ENCODE data around the gene ARAP1. TPM values are rescaled to one million over a fixed set of nuclear protein-coding genes. Genes with fewer than 3 reads are reported as not detected.

The ARAP1 gene
- total RNA-seq, 1 experiment from 2014 or later = 86.2 TPM

- Histone ChIP-seq H3K4me3 (ENCODE audit: low read length) (no peak overlapping the region), H3K27me3 (ENCODE audit: low read length) (no peaks in the 10 kb centered on the region), H3K36me3 (ENCODE audit: low read depth, low read length) (no peaks in the 10 kb centered on the region), H3K27ac (ENCODE audit: low read length) (peak overlapping the region; percentile 55), H3K9me2 (replicated peaks; ENCODE audit: low read length) (no peaks in the 10 kb centered on the region), H3K9ac (ENCODE audit: low read length) (no peak overlapping the region; the same call in 1 of the 2 replicates), H3F3A (ENCODE audit: low read length, unreplicated experiment) (no peaks in the 10 kb centered on the region), H3K9me3 (ENCODE audit: low read length) (no peaks in the 10 kb centered on the region), H2AFZ (ENCODE audit: low read length) (0 out of 2 replicates have a peak overlapping the region, but pooled peaks have one; percentile 25), H4K20me1 (ENCODE audit: low read length) (no peaks in the 10 kb centered on the region), H3K79me2 (ENCODE audit: low read length) (no peaks in the 10 kb centered on the region), H3K4me1 (ENCODE audit: insufficient read depth, low read length) (peaks cover 57% of the 10 kb centered on the region), H3K4me2 (ENCODE audit: low read length) (peak overlapping the region; percentile 44)
- ChIA-PET POLR2A (ENCODE audit: unreplicated experiment) (no interaction called here), CTCF (no interaction called here)
- no peak; the same call in 1 of the 2 replicates for ATAC-seq
- no TSS peak for BruUV-seq (replicated peaks)
- intact Hi-C loops (cut with micrococcal nuclease) = no loop called here
- DNase-seq = peak; percentile 75
- no peak for TF ChIP-seq EZH2phosphoT487 (IDR thresholded peaks at IDR 0.05; ENCODE audit: borderline replicate concordance, low read length)
These were observed 37.4 kb upstream of the ARAP1 start for GRCh38 chr11:72789493-72790131.

GRCh38 chr11:72788241-72788640 is 36.0 kb upstream of the ARAP1 start:
- no TSS peak for BruUV-seq (replicated peaks)
- H4K20me1 ChIP-seq (ENCODE audit: low read length) = no peaks in the 10 kb centered on the region
- ATAC-seq (no peak), DNase-seq (no peak)
- CTCF ChIA-PET = interaction anchor here (0.9 kb wide), 1 partner anchor 63 kb away, joined by 3 read pairs; no protein-coding TSS in a partner anchor
- H3K27ac ChIP-seq (ENCODE audit: low read length) = no peak overlapping the region
- intact Hi-C loops (cut with micrococcal nuclease) = no loop called here
- H3K36me3 ChIP-seq (ENCODE audit: low read depth, low read length) = no peaks in the 10 kb centered on the region
- H3K79me2 ChIP-seq (ENCODE audit: low read length) = no peaks in the 10 kb centered on the region
- TF ChIP-seq EZH2phosphoT487 (IDR thresholded peaks at IDR 0.05; ENCODE audit: borderline replicate concordance, low read length) (no peak), CTCF (conservative IDR thresholded peaks at IDR 0.05; ENCODE audit: low read depth, low read length) (no peak), EZH2 (IDR thresholded peaks at IDR 0.05; ENCODE audit: low read length, unreplicated experiment) (no peak)
- H3K9me2 ChIP-seq (replicated peaks; ENCODE audit: low read length) = no peaks in the 10 kb centered on the region
- H3K4me3 ChIP-seq (ENCODE audit: low read length) = no peak overlapping the region
- H3K27me3 ChIP-seq (ENCODE audit: low read length) = no peaks in the 10 kb centered on the region
- no peaks in the 10 kb centered on the region for H3F3A ChIP-seq (ENCODE audit: low read length, unreplicated experiment)
- H3K4me1 ChIP-seq (ENCODE audit: insufficient read depth, low read length) = peaks cover 48% of the 10 kb centered on the region
- no peak overlapping the region for H3K9ac ChIP-seq (ENCODE audit: low read length)
- H2AFZ ChIP-seq (ENCODE audit: low read length) = no peak overlapping the region
- no peak overlapping the region for H3K4me2 ChIP-seq (ENCODE audit: low read length)
- POLR2A ChIA-PET (ENCODE audit: unreplicated experiment) = no interaction called here
- H3K9me3 ChIP-seq (ENCODE audit: low read length) = no peaks in the 10 kb centered on the region

- peaks cover 44% of the 10 kb centered on the region for H3K4me1 ChIP-seq (ENCODE audit: insufficient read depth, low read length)
- POLR2A ChIA-PET (ENCODE audit: unreplicated experiment) = interaction anchor here (0.6 kb wide), 1 partner anchor 26 kb away, joined by 3 read pairs; no protein-coding TSS in a partner anchor
- ATAC-seq (no peak), DNase-seq (no peak)
- no peaks in the 10 kb centered on the region for H3K27me3 ChIP-seq (ENCODE audit: low read length)
- H3K9me3 ChIP-seq (ENCODE audit: low read length) = no peaks in the 10 kb centered on the region
- TF ChIP-seq EZH2 (IDR thresholded peaks at IDR 0.05; ENCODE audit: low read length, unreplicated experiment) (no peak), EZH2phosphoT487 (IDR thresholded peaks at IDR 0.05; ENCODE audit: borderline replicate concordance, low read length) (no peak), CTCF (conservative IDR thresholded peaks at IDR 0.05; ENCODE audit: low read depth, low read length) (peak; percentile 17; the same call in 1 of the 2 replicates)
- H3K4me2 ChIP-seq (ENCODE audit: low read length) = no peak overlapping the region
- H3K79me2 ChIP-seq (ENCODE audit: low read length) = no peaks in the 10 kb centered on the region
- no peaks in the 10 kb centered on the region for H3K36me3 ChIP-seq (ENCODE audit: low read depth, low read length)
- intact Hi-C loops (cut with micrococcal nuclease) = no loop called here
- no peaks in the 10 kb centered on the region for H3K9me2 ChIP-seq (replicated peaks; ENCODE audit: low read length)
- no peaks in the 10 kb centered on the region for H4K20me1 ChIP-seq (ENCODE audit: low read length)
- BruUV-seq (replicated peaks) = no TSS peak
- no peak overlapping the region for H3K9ac ChIP-seq (ENCODE audit: low read length)
- H3K4me3 ChIP-seq (ENCODE audit: low read length) = no peak overlapping the region
- CTCF ChIA-PET = interaction anchor here (1.0 kb wide), 1 partner anchor 10 kb away, joined by 4 read pairs; no protein-coding TSS in a partner anchor
- H2AFZ ChIP-seq (ENCODE audit: low read length) = no peak overlapping the region
- H3K27ac ChIP-seq (ENCODE audit: low read length) = peak overlapping the region; percentile 83
- no peaks in the 10 kb centered on the region for H3F3A ChIP-seq (ENCODE audit: low read length, unreplicated experiment)
These were observed 35.3 kb upstream of the ARAP1 start for GRCh38 chr11:72787216-72788104.

Data from PC-3 (cell line).